ENCODE measurements around the gene AP2M1. TPM values are rescaled to one million over a fixed set of nuclear protein-coding genes. Genes with fewer than 3 reads are reported as not detected.
A peak's percentile ranks its signal among the peaks of the same experiment; 100 is the strongest.
"Not testable (repeated sequence)": the region's sequence is repeated elsewhere in the genome, so short reads cannot be mapped to it uniquely, and the experiment has no call there.

The AP2M1 gene
- total RNA-seq, 1 donor from 2014 or later: 274 TPM

DNA sequence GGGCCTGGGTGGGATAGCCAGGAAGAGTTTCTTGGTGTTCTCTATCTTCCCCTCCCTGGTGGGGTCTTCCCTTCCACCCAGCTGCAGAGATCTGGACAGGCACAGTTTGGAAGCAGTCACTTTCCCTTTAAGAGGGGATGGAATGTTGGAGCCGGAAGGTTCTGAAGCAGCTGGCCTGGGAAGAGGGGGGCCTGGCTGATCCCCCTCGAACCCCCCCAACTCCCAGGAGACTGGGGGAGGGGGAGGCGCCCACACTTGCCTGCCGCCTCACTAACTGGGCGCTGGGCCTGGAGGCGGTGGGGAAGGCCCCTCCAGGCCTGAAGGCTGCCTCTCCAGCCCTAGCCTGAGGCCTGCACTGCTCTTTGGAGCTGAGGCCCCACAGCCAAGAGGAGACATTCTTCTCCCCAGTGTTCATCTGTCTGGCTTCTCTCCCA, 18.1 kb upstream of the AP2M1 start:
- peak overlapping the region; percentile 98 for H3K4me3 ChIP-seq (ENCODE audit: low read depth, low read length)
- TF ChIP-seq, protein P1, sequence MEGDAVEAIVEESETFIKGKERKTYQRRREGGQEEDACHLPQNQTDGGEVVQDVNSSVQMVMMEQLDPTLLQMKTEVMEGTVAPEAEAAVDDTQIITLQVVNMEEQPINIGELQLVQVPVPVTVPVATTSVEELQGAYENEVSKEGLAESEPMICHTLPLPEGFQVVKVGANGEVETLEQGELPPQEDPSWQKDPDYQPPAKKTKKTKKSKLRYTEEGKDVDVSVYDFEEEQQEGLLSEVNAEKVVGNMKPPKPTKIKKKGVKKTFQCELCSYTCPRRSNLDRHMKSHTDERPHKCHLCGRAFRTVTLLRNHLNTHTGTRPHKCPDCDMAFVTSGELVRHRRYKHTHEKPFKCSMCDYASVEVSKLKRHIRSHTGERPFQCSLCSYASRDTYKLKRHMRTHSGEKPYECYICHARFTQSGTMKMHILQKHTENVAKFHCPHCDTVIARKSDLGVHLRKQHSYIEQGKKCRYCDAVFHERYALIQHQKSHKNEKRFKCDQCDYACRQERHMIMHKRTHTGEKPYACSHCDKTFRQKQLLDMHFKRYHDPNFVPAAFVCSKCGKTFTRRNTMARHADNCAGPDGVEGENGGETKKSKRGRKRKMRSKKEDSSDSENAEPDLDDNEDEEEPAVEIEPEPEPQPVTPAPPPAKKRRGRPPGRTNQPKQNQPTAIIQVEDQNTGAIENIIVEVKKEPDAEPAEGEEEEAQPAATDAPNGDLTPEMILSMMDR (conservative IDR thresholded peaks at IDR 0.05; ENCODE audit: low read depth, low read length): no peak
- no peak for DNase-seq (ENCODE audit: low read depth)

DNA sequence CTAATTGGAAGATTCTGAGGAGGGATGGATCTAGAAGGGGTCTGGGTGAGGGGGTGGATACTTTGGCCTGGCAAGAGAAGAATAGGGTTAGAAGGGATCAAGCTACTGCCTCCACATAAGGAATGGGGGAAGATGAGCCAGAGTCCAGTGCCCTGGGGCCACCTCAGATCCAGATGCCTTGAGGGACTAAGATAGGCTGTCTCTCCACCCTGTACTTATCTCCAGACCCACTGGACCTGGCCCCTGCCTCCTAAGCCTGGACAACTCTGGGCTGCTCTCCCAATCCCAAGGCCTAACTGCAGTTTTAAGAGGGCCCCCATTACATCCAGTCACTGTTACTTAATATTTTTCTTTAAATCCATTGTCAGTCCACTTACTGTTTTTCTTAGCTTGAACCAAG, 17.4 kb upstream of the AP2M1 start:
- DNase-seq (ENCODE audit: low read depth): no peak
- TF ChIP-seq, protein P1 (conservative IDR thresholded peaks at IDR 0.05; ENCODE audit: low read depth, low read length): no peak
- H3K4me3 ChIP-seq (ENCODE audit: low read depth, low read length): peak overlapping the region; percentile 98

DNA sequence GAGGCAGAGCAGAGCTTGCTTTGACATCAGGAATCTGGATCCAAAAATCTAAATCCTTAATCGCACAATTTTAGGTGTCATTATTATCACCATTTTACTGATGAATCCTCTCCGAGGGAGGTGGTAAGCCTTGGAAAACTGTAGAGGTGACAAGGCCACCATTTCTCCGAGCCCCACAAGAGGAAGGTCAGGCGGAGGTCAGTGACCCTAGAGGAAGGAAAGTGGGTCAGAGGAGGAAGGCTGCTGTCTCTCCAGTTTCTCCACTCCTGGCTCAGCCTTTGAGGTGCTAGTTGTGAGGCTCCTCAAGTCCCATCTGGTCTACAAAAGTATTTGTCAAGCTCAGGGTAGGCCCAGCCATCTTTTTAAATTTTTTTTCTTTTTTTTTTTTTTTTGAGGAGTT, 16.3 kb upstream of the AP2M1 start:
- no peak overlapping the region for H3K4me3 ChIP-seq (ENCODE audit: low read depth, low read length)
- DNase-seq (ENCODE audit: low read depth): no peak
- TF ChIP-seq, protein P1 (conservative IDR thresholded peaks at IDR 0.05; ENCODE audit: low read depth, low read length): no peak

DNA sequence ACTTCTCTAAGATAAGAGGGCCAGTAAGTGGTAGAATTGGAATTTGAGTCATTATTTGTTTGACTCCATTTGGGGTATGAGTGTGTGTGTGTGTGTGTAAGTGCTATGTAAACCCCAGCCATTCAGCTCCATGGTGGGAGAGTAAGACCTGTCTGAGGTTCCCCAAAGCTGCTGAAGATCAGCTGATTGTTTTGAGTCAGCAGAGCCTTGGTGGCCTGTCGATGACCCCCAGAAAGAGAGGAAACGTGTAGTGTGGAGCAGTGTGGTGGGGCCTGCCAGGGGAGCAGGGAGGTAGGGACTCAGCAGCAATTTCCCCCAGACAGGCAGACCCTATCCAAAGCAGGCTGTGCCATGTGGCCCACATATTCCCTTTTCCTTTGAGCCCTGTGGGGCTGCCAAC, 14.2 kb upstream of the AP2M1 start:
- TF ChIP-seq, protein P1 (conservative IDR thresholded peaks at IDR 0.05; ENCODE audit: low read depth, low read length): no peak
- no peak for DNase-seq (ENCODE audit: low read depth)

DNA sequence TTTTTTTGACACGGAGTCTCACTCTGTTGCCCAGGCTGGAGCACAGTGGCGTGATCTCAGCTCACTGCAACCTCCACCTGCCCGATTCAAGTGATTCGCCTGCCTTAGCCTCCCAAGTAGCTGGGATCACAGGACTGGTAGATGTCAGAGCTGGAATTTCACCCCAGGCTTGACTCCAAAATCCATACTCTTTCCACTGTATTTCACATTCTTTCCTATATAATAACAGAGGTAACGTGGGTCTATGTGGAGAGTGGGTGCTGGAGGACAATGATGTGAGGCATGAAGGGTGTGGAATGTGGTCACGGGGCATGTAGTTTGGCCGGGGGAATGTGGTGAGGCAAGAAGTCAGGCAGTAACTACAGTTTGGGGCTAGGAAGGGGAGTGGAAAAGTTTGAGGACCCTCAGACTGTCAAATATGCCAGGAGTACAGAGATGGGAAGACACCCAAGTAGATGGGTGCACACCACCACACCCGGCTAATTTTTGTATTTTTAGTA, 12.0 kb upstream of the AP2M1 start:
- not testable (repeated sequence) for DNase-seq (ENCODE audit: low read depth); H3K4me3 ChIP-seq (ENCODE audit: low read depth, low read length)

More for the DNA sequence above, 14.2 kb upstream of the AP2M1 start:
- H3K4me3 ChIP-seq (ENCODE audit: low read depth, low read length): no peak overlapping the region

DNA sequence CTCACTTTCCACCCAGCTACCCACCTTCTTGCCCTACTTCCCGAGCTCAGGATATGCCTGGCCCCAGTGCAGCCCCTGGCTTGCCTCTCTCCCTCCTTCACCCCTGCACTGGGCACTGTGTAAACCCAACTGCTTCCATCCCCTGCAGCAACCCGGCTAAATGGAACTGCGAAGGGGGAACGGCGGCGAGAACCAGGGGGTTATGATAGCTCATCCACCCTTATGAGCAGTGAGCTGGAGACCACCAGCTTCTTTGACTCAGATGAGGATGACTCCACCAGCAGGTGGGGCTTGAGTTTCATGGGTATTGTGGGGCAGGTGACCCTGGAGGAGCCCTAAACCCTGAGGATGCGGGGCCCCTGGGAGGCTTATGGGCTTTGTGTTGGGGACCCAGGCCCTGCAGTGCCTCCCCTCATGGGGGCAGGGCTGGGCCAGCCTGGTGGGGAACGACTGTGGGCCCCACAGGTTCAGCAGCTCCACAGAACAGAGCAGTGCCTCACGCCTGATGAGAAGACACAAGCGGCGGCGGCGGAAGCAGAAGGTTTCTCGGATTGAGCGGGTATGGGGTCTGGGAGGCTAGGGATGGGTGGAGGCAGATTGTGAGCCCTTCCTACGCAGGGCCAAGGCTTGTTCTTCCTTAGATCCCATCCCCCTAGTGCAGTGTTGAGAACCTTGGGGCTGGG, 9.9 kb upstream of the AP2M1 start:
- DNase-seq (ENCODE audit: low read depth): no peak
- TF ChIP-seq, protein P1 (conservative IDR thresholded peaks at IDR 0.05; ENCODE audit: low read depth, low read length): peak; percentile 2
- H3K4me3 ChIP-seq (ENCODE audit: low read depth, low read length): no peak overlapping the region

DNA sequence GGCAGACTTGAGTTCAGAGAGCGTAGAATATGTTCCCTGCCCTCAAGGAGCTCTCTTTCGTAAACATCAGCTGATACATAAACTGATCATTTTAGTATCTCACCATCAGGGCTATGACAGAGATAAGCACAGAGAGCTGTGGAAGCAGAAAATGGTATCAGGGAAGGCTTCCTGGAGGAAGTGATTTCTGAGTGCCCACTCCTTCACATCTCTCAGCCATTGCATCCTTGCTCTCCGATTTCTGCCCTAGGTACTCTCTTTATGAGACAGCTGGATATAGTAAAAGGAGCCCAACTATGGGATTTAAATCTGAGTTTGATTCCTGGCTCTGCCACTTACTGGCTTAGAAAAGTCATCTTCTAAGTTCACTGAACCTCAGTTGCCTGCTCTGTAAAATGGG, 9.1 kb upstream of the AP2M1 start:
- no peak for DNase-seq (ENCODE audit: low read depth)
- TF ChIP-seq, protein P1 (conservative IDR thresholded peaks at IDR 0.05; ENCODE audit: low read depth, low read length): no peak
- H3K4me3 ChIP-seq (ENCODE audit: low read depth, low read length): no peak overlapping the region

All from epithelial cell of proximal tubule (primary cell).